ENCODE results near the gene EXT2. TPM values are rescaled to one million over a fixed set of nuclear protein-coding genes. Genes with fewer than 3 reads are reported as not detected.
A peak's percentile ranks its signal among the peaks of the same experiment; 100 is the strongest.

Gene EXT2
- total and polyA plus RNA-seq, 2 of the 13 experiments (the other 11 are each of a cell fraction or from before 2014, with no cell fraction given) = 61.5 to 68.7 TPM

- TF ChIP-seq RNF219 (CRISPR knock-in tag; IDR thresholded peaks at IDR 0.05) (no peak), MXD1 (CRISPR knock-in tag; IDR thresholded peaks at IDR 0.05) (no peak), SALL2 (CRISPR knock-in tag; IDR thresholded peaks at IDR 0.05) (no peak), SNAI1 (CRISPR knock-in tag; IDR thresholded peaks at IDR 0.05; ENCODE audit: borderline replicate concordance) (no peak), TGIF2 (CRISPR knock-in tag; IDR thresholded peaks at IDR 0.05) (peak; percentile 20; the same call in 1 of the 2 replicates), SATB2 (CRISPR knock-in tag; IDR thresholded peaks at IDR 0.05) (no peak), KLF16 (CRISPR knock-in tag; IDR thresholded peaks at IDR 0.05) (no peak), RCOR2 (CRISPR knock-in tag; IDR thresholded peaks at IDR 0.05) (no peak), ZNF850 (CRISPR knock-in tag; conservative IDR thresholded peaks at IDR 0.05) (no peak), SOX5 (CRISPR knock-in tag; IDR thresholded peaks at IDR 0.05; ENCODE audit: borderline replicate concordance) (no peak), FOXC1 (CRISPR knock-in tag; IDR thresholded peaks at IDR 0.05; ENCODE audit: borderline replicate concordance) (no peak), USF2 (IDR thresholded peaks at IDR 0.05; ENCODE audit: low read depth, low read length) (no peak), USF2 (CRISPR knock-in tag; IDR thresholded peaks at IDR 0.05; ENCODE audit: borderline replicate concordance) (no peak), IRF9 (CRISPR knock-in tag; IDR thresholded peaks at IDR 0.05; ENCODE audit: borderline replicate concordance) (peak; percentile 77; the same call in 1 of the 2 replicates), ZNF781 (CRISPR knock-in tag; IDR thresholded peaks at IDR 0.05; ENCODE audit: borderline replicate concordance, not compliant biosample characterization) (no peak), SSRP1 (CRISPR knock-in tag; IDR thresholded peaks at IDR 0.05) (no peak), RNF2 (conservative IDR thresholded peaks at IDR 0.05; ENCODE audit: low read depth) (peak; percentile 62; the same call in 1 of the 2 replicates), TRIM24 (CRISPR knock-in tag; IDR thresholded peaks at IDR 0.05) (no peak), GATAD1 (CRISPR knock-in tag; IDR thresholded peaks at IDR 0.05) (peak; percentile 46; the same call in 1 of the 2 replicates), ZNF891 (CRISPR knock-in tag; IDR thresholded peaks at IDR 0.05) (peak; percentile 55), MXI1 (IDR thresholded peaks at IDR 0.05; ENCODE audit: borderline replicate concordance, low read depth, low read length) (no peak; the same call in 2 of the 3 replicates), ZNF510 (CRISPR knock-in tag; IDR thresholded peaks at IDR 0.05; ENCODE audit: low read depth) (no peak)
Measured at GRCh38 chr11:44095506-44096359, at the start of gene EXT2 (continued).
